HepG2 (cell line): ENCODE measurements around the gene SLC5A10. TPM values are rescaled to one million over a fixed set of nuclear protein-coding genes. Genes with fewer than 3 reads are reported as not detected.

Experiments used
- AGO2 ChIP-seq: fragments of 200-400 bp; formaldehyde crosslinking; optimal IDR thresholded peaks from 2 replicates; pipeline ENCODE3; 2017; ENCODE audit warnings: mild to moderate bottlenecking, low read depth, low read length, moderate library complexity
- ATRX ChIP-seq: sonication (generic); formaldehyde crosslinking; IDR thresholded peaks from 2 replicates; pipeline ENCODE4 v1.4.0; 2020; ENCODE audit warnings: missing genetic modification reagents, borderline replicate concordance
- CHD4 ChIP-seq: fragments of 200-600 bp; sonication (generic); IDR thresholded peaks from 2 replicates; pipeline ENCODE4 v1.7.0; 2017; ENCODE audit warnings: mild to moderate bottlenecking, low read length, borderline replicate concordance
- FOSL2 ChIP-seq: sonication (generic); formaldehyde crosslinking; IDR thresholded peaks from 2 replicates; pipeline ENCODE4 v1.4.0; 2020; ENCODE audit warnings: missing genetic modification reagents
- FOXA3 ChIP-seq: IDR thresholded peaks from 2 replicates; pipeline ENCODE4 v1.6.1; 2016; ENCODE audit warnings: missing genetic modification reagents, missing compliant biosample characterization
- GABPB1 ChIP-seq: IDR thresholded peaks from 2 replicates; pipeline ENCODE4 v1.6.1; 2016; ENCODE audit warnings: mild to moderate bottlenecking, missing genetic modification reagents, moderate library complexity, missing compliant biosample characterization
- HCFC1 ChIP-seq: fragments of 150-350 bp; IDR thresholded peaks from 2 replicates; pipeline ENCODE4 v1.6.1; 2014; ENCODE audit warnings: low read depth, low read length
- KDM5A ChIP-seq: fragments of 200-600 bp; sonication (generic); IDR thresholded peaks from 2 replicates; pipeline ENCODE4 v1.7.0; 2018; ENCODE audit warnings: antibody characterized with exemption, mild to moderate bottlenecking, low read length, borderline replicate concordance
- SALL1 ChIP-seq: sonication (generic); formaldehyde crosslinking; IDR thresholded peaks from 2 replicates; pipeline ENCODE4 v1.8.0; 2022; ENCODE audit warnings: mild to moderate bottlenecking, missing genetic modification reagents
- SATB2 ChIP-seq: sonication (generic); formaldehyde crosslinking; IDR thresholded peaks from 2 replicates; pipeline ENCODE4 v1.5.0; 2020; ENCODE audit warnings: missing genetic modification reagents
- SP4 ChIP-seq: sonication (generic); formaldehyde crosslinking; IDR thresholded peaks from 2 replicates; pipeline ENCODE4 v1.8.1; 2023; ENCODE audit warnings: mild to moderate bottlenecking, missing genetic modification reagents
- STAG1 ChIP-seq: sonication (generic); formaldehyde crosslinking; IDR thresholded peaks from 2 replicates; pipeline ENCODE4 v1.4.0; 2020; ENCODE audit warnings: missing genetic modification reagents
- UBTF ChIP-seq: sonication (generic); formaldehyde crosslinking; IDR thresholded peaks from 2 replicates; pipeline ENCODE4 v1.4.0; 2020; ENCODE audit warnings: mild to moderate bottlenecking, missing genetic modification reagents
- ZBTB20 ChIP-seq: sonication (generic); formaldehyde crosslinking; IDR thresholded peaks from 2 replicates; pipeline ENCODE4 v1.8.1; 2023; ENCODE audit warnings: missing genetic modification reagents, low read depth, mild to moderate bottlenecking, borderline replicate concordance
- ZNF30 ChIP-seq: sonication (generic); formaldehyde crosslinking; IDR thresholded peaks from 2 replicates; pipeline ENCODE4 v1.5.0; 2020; ENCODE audit warnings: mild to moderate bottlenecking, missing genetic modification reagents
- ZNF343 ChIP-seq: sonication (generic); formaldehyde crosslinking; IDR thresholded peaks from 2 replicates; pipeline ENCODE4 v1.4.0; 2020; ENCODE audit warnings: mild to moderate bottlenecking, missing genetic modification reagents
- ZNF367 ChIP-seq: sonication (generic); formaldehyde crosslinking; IDR thresholded peaks from 2 replicates; pipeline ENCODE4 v1.4.0; 2020; ENCODE audit warnings: missing genetic modification reagents, borderline replicate concordance
- ZNF460 ChIP-seq: sonication (generic); formaldehyde crosslinking; IDR thresholded peaks from 2 replicates; pipeline ENCODE4 v1.5.1; 2020; ENCODE audit warnings: missing genetic modification reagents, mild to moderate bottlenecking, borderline replicate concordance
- ZNF503 ChIP-seq: sonication (generic); formaldehyde crosslinking; IDR thresholded peaks from 2 replicates; pipeline ENCODE4 v1.4.0; 2020; ENCODE audit warnings: missing genetic modification reagents
- ZNF570 ChIP-seq: sonication (generic); formaldehyde crosslinking; IDR thresholded peaks from 2 replicates; pipeline ENCODE4 v1.4.0; 2020; ENCODE audit warnings: mild to moderate bottlenecking, missing genetic modification reagents, borderline replicate concordance
- ZNF605 ChIP-seq: sonication (generic); formaldehyde crosslinking; IDR thresholded peaks from 2 replicates; pipeline ENCODE4 v1.8.0; 2022; ENCODE audit warnings: mild to moderate bottlenecking, missing genetic modification reagents
- ZNF782 ChIP-seq: sonication (generic); formaldehyde crosslinking; IDR thresholded peaks from 2 replicates; pipeline ENCODE4 v1.4.0; 2020; ENCODE audit warnings: missing genetic modification reagents, mild to moderate bottlenecking, borderline replicate concordance
- polyA plus RNA-seq, 8 experiments: library from polyadenylated mRNA; depleted of rRNA in 3 of 8; stranded (reverse) in 7 of 8; unstranded in 1 of 8; fragments of >200 nt; fragmentation: Illumina TruSeq in 4 of 8; extraction: Trizol in 4 of 8; gene quantifications; 2 replicates each; pipeline versions ENCODE4 v1.2.1 to v1.2.3, GENCODE V29; 2011 to 2016; ENCODE audit warnings: low read depth in 4 of 8, missing spikeins in 1 of 8, mixed read lengths in 1 of 8; ENCODE audit not compliant: insufficient read depth in 1 of 8
- total RNA-seq, 5 experiments: library from RNA; depleted of rRNA; stranded (reverse); fragments of >200 nt; fragmentation: Illumina TruSeq; extraction: Trizol; gene quantifications; 2 replicates each; pipeline ENCODE4 v1.2.3, GENCODE V29; 2016; ENCODE audit warnings: low read depth in 1 of 5
- TF ChIP-seq, protein P1 (sequence below): sonication (generic); formaldehyde crosslinking; conservative IDR thresholded peaks from 2 replicates; pipeline ENCODE4 v1.8.0; 2022; ENCODE audit warnings: mild to moderate bottlenecking, moderate library complexity, missing genetic modification reagents
- TF ChIP-seq, protein P2 (sequence below): sonication (generic); formaldehyde crosslinking; IDR thresholded peaks from 2 replicates; pipeline ENCODE4 v1.9.0; 2022; ENCODE audit warnings: missing genetic modification reagents, mild to moderate bottlenecking, borderline replicate concordance

Gene SLC5A10
- total and polyA plus RNA-seq, 2 of the 13 experiments (the other 11 are each of a cell fraction or from before 2014, with no cell fraction given), result 0.05 TPM; not detected in 1

GRCh38 chr17:19005789-19006430 lies 53.9 kb downstream of the SLC5A10 start (continued):
- TF ChIP-seq ZNF503 (CRISPR knock-in tag) (peak; percentile 85), ZNF605 (no peak), FOSL2 (CRISPR knock-in tag) (peak; percentile 86), SALL1 (peak; percentile 97), ZNF367 (CRISPR knock-in tag) (no peak), KDM5A (no peak), HCFC1 (no peak), AGO2 (no peak), ATRX (CRISPR knock-in tag) (no peak), ZNF782 (CRISPR knock-in tag) (no peak), GABPB1 (CRISPR knock-in tag) (peak; percentile 47), STAG1 (CRISPR knock-in tag) (no peak), ZNF570 (CRISPR knock-in tag) (no peak), ZNF460 (CRISPR knock-in tag) (no peak), ZNF30 (no peak), SATB2 (CRISPR knock-in tag) (no peak), UBTF (no peak), SP4 (CRISPR knock-in tag) (no peak), FOXA3 (peak; percentile 95), ZBTB20 (CRISPR knock-in tag) (no peak), ZNF343 (CRISPR knock-in tag) (no peak), CHD4 (no peak)
- TF ChIP-seq, protein P1, sequence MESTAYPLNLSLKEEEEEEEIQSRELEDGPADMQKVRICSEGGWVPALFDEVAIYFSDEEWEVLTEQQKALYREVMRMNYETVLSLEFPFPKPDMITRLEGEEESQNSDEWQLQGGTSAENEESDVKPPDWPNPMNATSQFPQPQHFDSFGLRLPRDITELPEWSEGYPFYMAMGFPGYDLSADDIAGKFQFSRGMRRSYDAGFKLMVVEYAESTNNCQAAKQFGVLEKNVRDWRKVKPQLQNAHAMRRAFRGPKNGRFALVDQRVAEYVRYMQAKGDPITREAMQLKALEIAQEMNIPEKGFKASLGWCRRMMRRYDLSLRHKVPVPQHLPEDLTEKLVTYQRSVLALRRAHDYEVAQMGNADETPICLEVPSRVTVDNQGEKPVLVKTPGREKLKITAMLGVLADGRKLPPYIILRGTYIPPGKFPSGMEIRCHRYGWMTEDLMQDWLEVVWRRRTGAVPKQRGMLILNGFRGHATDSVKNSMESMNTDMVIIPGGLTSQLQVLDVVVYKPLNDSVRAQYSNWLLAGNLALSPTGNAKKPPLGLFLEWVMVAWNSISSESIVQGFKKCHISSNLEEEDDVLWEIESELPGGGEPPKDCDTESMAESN (CRISPR knock-in tag), result 0 out of 2 replicates have a peak, but pooled peaks have one; percentile 36
- TF ChIP-seq, protein P2, sequence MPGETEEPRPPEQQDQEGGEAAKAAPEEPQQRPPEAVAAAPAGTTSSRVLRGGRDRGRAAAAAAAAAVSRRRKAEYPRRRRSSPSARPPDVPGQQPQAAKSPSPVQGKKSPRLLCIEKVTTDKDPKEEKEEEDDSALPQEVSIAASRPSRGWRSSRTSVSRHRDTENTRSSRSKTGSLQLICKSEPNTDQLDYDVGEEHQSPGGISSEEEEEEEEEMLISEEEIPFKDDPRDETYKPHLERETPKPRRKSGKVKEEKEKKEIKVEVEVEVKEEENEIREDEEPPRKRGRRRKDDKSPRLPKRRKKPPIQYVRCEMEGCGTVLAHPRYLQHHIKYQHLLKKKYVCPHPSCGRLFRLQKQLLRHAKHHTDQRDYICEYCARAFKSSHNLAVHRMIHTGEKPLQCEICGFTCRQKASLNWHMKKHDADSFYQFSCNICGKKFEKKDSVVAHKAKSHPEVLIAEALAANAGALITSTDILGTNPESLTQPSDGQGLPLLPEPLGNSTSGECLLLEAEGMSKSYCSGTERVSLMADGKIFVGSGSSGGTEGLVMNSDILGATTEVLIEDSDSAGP (CRISPR knock-in tag), result no peak; the same call in 1 of the 2 replicates
